Measurements from ENCODE around the gene CLEC2B. TPM values are rescaled to one million over a fixed set of nuclear protein-coding genes. Genes with fewer than 3 reads are reported as not detected.

CLEC2B gene
- total RNA-seq, 4 donors from 2014 or later: 3.1 to 14.4 (median 10.7) TPM

DNA sequence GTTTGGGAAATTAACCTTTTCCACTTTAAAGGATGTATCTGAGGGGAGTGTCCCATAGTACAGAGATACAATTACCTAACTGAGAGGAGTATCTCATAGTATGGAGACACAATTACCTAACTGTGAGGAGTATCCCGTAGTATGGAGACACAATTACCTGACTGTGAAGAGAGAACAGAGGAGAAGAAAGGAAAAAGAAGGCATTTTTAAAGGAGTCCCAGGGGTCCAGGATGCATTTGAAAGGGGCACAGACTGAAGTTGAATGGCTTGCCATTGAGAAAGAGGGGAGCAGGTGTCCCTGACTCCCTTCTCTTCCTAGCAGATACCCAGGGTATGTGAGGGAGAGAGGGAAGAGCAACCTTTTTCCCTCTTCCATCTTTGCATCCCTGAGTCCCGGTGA, 30.1 kb upstream of the CLEC2B start:
- Histone ChIP-seq H3K36me3 (no peaks in the 10 kb centered on the region), H3K4me3 (no peak overlapping the region), H3K9me3 (no peaks in the 10 kb centered on the region), H3K27ac (no peak overlapping the region), H3K27me3 (no peaks in the 10 kb centered on the region), H3K4me1 (no peaks in the 10 kb centered on the region)
- no peak for DNase-seq
- TF ChIP-seq, protein P1, sequence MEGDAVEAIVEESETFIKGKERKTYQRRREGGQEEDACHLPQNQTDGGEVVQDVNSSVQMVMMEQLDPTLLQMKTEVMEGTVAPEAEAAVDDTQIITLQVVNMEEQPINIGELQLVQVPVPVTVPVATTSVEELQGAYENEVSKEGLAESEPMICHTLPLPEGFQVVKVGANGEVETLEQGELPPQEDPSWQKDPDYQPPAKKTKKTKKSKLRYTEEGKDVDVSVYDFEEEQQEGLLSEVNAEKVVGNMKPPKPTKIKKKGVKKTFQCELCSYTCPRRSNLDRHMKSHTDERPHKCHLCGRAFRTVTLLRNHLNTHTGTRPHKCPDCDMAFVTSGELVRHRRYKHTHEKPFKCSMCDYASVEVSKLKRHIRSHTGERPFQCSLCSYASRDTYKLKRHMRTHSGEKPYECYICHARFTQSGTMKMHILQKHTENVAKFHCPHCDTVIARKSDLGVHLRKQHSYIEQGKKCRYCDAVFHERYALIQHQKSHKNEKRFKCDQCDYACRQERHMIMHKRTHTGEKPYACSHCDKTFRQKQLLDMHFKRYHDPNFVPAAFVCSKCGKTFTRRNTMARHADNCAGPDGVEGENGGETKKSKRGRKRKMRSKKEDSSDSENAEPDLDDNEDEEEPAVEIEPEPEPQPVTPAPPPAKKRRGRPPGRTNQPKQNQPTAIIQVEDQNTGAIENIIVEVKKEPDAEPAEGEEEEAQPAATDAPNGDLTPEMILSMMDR (IDR thresholded peaks at IDR 0.05 in 4 of 5, conservative IDR thresholded peaks at IDR 0.05 in 1 of 5): no peak
- TF ChIP-seq POLR2A (IDR thresholded peaks at IDR 0.05): no peak
- intact Hi-C loops (cut with DNase I; ENCODE audit: low total_unique reads): no loop called here
- in situ Hi-C loops (cut with MboI; ENCODE audit: low sequenced_read_pairs in 4 of 4): no loop called here
- ATAC-seq: no peak

DNA sequence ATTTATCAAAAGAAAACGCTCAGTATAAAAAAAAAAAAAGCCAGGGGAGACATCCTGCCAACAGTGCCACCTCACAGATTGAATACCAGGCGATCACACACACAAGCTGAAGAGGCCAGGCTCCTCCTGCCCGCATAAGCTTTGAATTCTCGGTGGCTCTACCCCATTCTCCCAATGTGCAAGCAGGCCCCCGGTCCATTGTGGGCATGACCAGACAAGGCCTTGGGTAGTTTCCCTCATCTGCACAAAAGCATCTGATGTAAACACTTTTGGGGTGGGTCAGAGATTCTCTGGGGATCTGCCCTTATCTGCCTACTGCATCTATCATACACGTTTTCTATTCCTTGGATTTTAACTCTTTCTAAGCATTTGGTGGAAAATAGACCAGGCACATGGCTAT, 28.4 kb upstream of the CLEC2B start:
- TF ChIP-seq, protein P1 (IDR thresholded peaks at IDR 0.05 in 4 of 5, conservative IDR thresholded peaks at IDR 0.05 in 1 of 5): no peak
- TF ChIP-seq POLR2A (IDR thresholded peaks at IDR 0.05): no peak
- intact Hi-C loops (cut with DNase I; ENCODE audit: low total_unique reads) (no loop called here), in situ Hi-C loops (cut with MboI; ENCODE audit: low sequenced_read_pairs in 4 of 4) (no loop called here)
- Histone ChIP-seq H3K4me3 (no peak overlapping the region), H3K27ac (no peak overlapping the region), H3K27me3 (no peaks in the 10 kb centered on the region), H3K4me1 (no peaks in the 10 kb centered on the region), H3K36me3 (no peaks in the 10 kb centered on the region), H3K9me3 (no peaks in the 10 kb centered on the region)
- DNase-seq (no peak), ATAC-seq (no peak)

- DNase-seq (no peak), ATAC-seq (no peak)
- H3K9me3 ChIP-seq: no peaks in the 10 kb centered on the region
- no peak for TF ChIP-seq POLR2A (IDR thresholded peaks at IDR 0.05)
- TF ChIP-seq, protein P1 (IDR thresholded peaks at IDR 0.05 in 4 of 5, conservative IDR thresholded peaks at IDR 0.05 in 1 of 5): no peak
- intact Hi-C loops (cut with DNase I; ENCODE audit: low total_unique reads) (no loop called here), in situ Hi-C loops (cut with MboI; ENCODE audit: low sequenced_read_pairs in 4 of 4) (no loop called here)
- H3K4me1 ChIP-seq: no peaks in the 10 kb centered on the region
- H3K36me3 ChIP-seq: no peaks in the 10 kb centered on the region
- H3K4me3 ChIP-seq: no peak overlapping the region
- no peaks in the 10 kb centered on the region for H3K27me3 ChIP-seq
- H3K27ac ChIP-seq: no peak overlapping the region
Measured at GRCh38 chr12:9895215-9895971, 26.2 kb upstream of the CLEC2B start.

DNA sequence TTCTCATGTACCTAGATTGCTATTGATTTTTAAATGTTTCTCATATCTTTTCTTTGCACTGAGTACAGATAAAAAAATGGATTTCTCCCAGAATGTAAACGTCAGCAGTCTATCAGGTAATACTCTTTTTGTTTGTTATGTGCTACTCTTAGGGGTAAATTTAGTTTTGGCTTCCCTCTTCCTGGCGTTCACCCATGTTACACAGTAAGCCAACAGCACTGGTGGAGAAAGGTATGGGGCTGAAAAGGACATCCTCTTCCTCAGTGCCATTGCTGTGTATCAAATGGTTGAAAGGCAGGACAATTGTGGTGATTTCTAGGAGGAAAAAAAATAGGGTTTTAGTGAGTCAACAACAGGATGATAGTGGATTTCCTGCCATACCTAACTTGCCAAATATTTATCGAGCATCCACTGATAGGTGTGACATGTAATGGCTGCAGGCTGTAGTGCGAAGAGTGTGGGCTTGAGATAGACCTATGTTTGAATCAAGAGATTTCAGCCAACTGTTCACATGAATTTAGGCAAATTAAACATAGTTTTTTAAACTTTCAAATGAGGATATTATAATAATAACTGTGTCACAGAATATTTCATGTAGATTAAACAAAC, 19.6 kb upstream of the CLEC2B start:
- Histone ChIP-seq H3K27ac (no peak overlapping the region), H3K27me3 (no peaks in the 10 kb centered on the region), H3K36me3 (no peaks in the 10 kb centered on the region), H3K4me1 (no peaks in the 10 kb centered on the region), H3K9me3 (no peaks in the 10 kb centered on the region), H3K4me3 (no peak overlapping the region)
- in situ Hi-C loops (cut with MboI; ENCODE audit: low sequenced_read_pairs in 4 of 4): no loop called here
- DNase-seq: no peak
- intact Hi-C loops (cut with DNase I; ENCODE audit: low total_unique reads): no loop called here
- TF ChIP-seq POLR2A (IDR thresholded peaks at IDR 0.05): no peak
- TF ChIP-seq, protein P1 (IDR thresholded peaks at IDR 0.05 in 4 of 5, conservative IDR thresholded peaks at IDR 0.05 in 1 of 5): no peak
- no peak for ATAC-seq

Measured in gastrocnemius medialis (tissue), 4 donors.